Kidney capillary endothelial cell (primary cell): ENCODE results near the gene TFIP11.

Experiments used
- DNase-seq: peaks from one replicate; pipeline ENCODE4 v3.0.0-alpha.2; 2018; ENCODE audit warnings: low spot score

The TFIP11 gene

GRCh38 chr22:26503758-26504157 is 8.5 kb downstream of the TFIP11 start:
- no peak for DNase-seq

GRCh38 chr22:26502688-26503561 is 9.3 kb downstream of the TFIP11 start:
- peak; percentile 31 for DNase-seq

- DNase-seq: no peak
These were observed 10.3 kb downstream of the TFIP11 start for GRCh38 chr22:26501996-26502395.

GRCh38 chr22:26499188-26499703 is 13.0 kb downstream of the TFIP11 start:
- no peak for DNase-seq

GRCh38 chr22:26496456-26496855 is 15.8 kb downstream of the TFIP11 start:
- no peak for DNase-seq

GRCh38 chr22:26494506-26494905 is 17.8 kb downstream of the TFIP11 start:
- no peak for DNase-seq

GRCh38 chr22:26492220-26492619 is 20.1 kb downstream of the TFIP11 start:
- DNase-seq: no peak

- no peak for DNase-seq
These were observed 22.7 kb downstream of the TFIP11 start for GRCh38 chr22:26489447-26490036.

- DNase-seq: no peak
These were observed 24.3 kb downstream of the TFIP11 start for GRCh38 chr22:26487996-26488395.

GRCh38 chr22:26486394-26486793 is 25.9 kb downstream of the TFIP11 start:
- DNase-seq: no peak

- DNase-seq: no peak
These were observed 26.4 kb downstream of the TFIP11 start for GRCh38 chr22:26485806-26486390.

GRCh38 chr22:26485013-26485412 is 27.3 kb downstream of the TFIP11 start:
- DNase-seq: no peak

GRCh38 chr22:26484360-26484706 is 27.9 kb downstream of the TFIP11 start:
- DNase-seq: no peak

- peak; percentile 84 for DNase-seq
These were observed 28.6 kb downstream of the TFIP11 start, which contains the start of the genes HPS4 and SRRD for GRCh38 chr22:26483439-26484359. Gene HPS4, minus strand, starts transcription at chr22:26483783. Its CDS starts 2,021 bp downstream, at chr22:26481762. Gene SRRD, plus strand, starts transcription at chr22:26483877. Its CDS starts 14 bp downstream, at chr22:26483891.

- DNase-seq: no peak
These were observed 29.2 kb downstream of the TFIP11 start for GRCh38 chr22:26483043-26483438.

- DNase-seq: no peak
These were observed 30.1 kb downstream of the TFIP11 start for GRCh38 chr22:26482161-26482560.

- no peak for DNase-seq
These were observed 30.6 kb downstream of the TFIP11 start for GRCh38 chr22:26481694-26482093.

GRCh38 chr22:26481112-26481693 is 31.1 kb downstream of the TFIP11 start:
- DNase-seq: no peak

GRCh38 chr22:26480611-26480932 is 31.7 kb downstream of the TFIP11 start:
- no peak for DNase-seq

- no peak for DNase-seq
These were observed 32.3 kb downstream of the TFIP11 start for GRCh38 chr22:26479792-26480610.
